K562 (cell line): Measurements from ENCODE around the gene OCA2. TPM values are rescaled to one million over a fixed set of nuclear protein-coding genes. Genes with fewer than 3 reads are reported as not detected.

Source experiments
- ATAC-seq: fragments of 200-7000 bp; cut with Tn5 transposase; 3 replicates; pipeline ENCODE4 v1.9.1; 2020; ENCODE audit warnings: moderate library complexity
- BruUV-seq: library from RNA; stranded (reverse); fragments of 400-500 nt; replicated peaks from 2 replicates; lab custom pipeline; 2021; lab: Mats Ljungman, UMichigan
- CTCF ChIA-PET: fragments of 300-600 bp; formaldehyde crosslinking; extraction: SDS; loops from one replicate; lab custom pipeline; 2021; ENCODE audit warnings: low intra/inter-chr PET ratio; lab: Yijun Ruan, JAX
- POLR2A ChIA-PET: fragments of 300-600, 350-650 bp; sonication (Branson Sonifier 250); formaldehyde crosslinking; extraction: SDS; loops from one replicate; lab custom pipeline; 2021; ENCODE audit warnings: antibody characterized with exemption, inconsistent platforms; lab: Yijun Ruan, JAX
- DNase-seq, 4 experiments: peaks; one replicate each; pipeline versions ENCODE4 v3.0.0 to v3.0.0-alpha.2; 2011 to 2018; ENCODE audit warnings: low spot score in 3 of 4, mixed read lengths in 3 of 4; ENCODE audit errors: extremely low read depth in 1 of 4
- FAIRE-seq: peaks from 2 replicates; lab custom pipeline; 2011; peaks lifted over from hg19 to GRCh38; lab: Jason Lieb, UNC
- H2AFZ ChIP-seq: 2 replicates; pipeline ENCODE4 v1.6.0; 2011; ENCODE audit warnings: low read depth, low read length, control low read depth, inconsistent platforms
- H3K27ac ChIP-seq: fragments of 200-600 bp; 3 replicates; pipeline ENCODE4 v1.8.0; 2011; ENCODE audit warnings: low read depth, mild to moderate bottlenecking, control low read depth, inconsistent platforms, low read length, moderate library complexity, mixed read lengths; ENCODE audit errors: extremely low read depth
- H3K27me3 ChIP-seq, 2 experiments: fragments of 300-600 bp in 1 of 2; 2 replicates in 1 of 2; 3 replicates in 1 of 2; pipeline versions ENCODE4 v1.6.0 to v1.8.0; 2011; ENCODE audit warnings: inconsistent platforms in 2 of 2, low read length in 2 of 2, mild to moderate bottlenecking in 1 of 2, mixed read lengths in 1 of 2, moderate library complexity in 1 of 2; ENCODE audit not compliant: control insufficient read depth in 2 of 2, insufficient read depth in 2 of 2
- H3K36me3 ChIP-seq: fragments of 300-600 bp; 3 replicates; pipeline ENCODE4 v1.8.0; 2011; ENCODE audit warnings: mild to moderate bottlenecking, low read length, inconsistent platforms; ENCODE audit not compliant: control insufficient read depth, insufficient read depth
- H3K4me1 ChIP-seq, 2 experiments: fragments of 200-600 bp in 1 of 2; replicated peaks in 1 of 2; 2 replicates in 1 of 2; 3 replicates in 1 of 2; pipeline versions ENCODE4 v1.5.1 to v1.8.0; 2011; ENCODE audit warnings: inconsistent platforms in 2 of 2, low read length in 2 of 2, mild to moderate bottlenecking in 1 of 2, mixed read lengths in 1 of 2, moderate library complexity in 1 of 2; ENCODE audit not compliant: control insufficient read depth in 2 of 2, insufficient read depth in 2 of 2
- H3K4me2 ChIP-seq: 2 replicates; pipeline ENCODE4 v1.6.1; 2011; ENCODE audit warnings: low read length, control low read depth, inconsistent platforms, mixed read lengths; ENCODE audit not compliant: insufficient read depth
- H3K4me3 ChIP-seq: fragments of 200-600 bp; sonication (generic), shearing (Covaris generic); 2 replicates; pipeline ENCODE4 v1.5.1; 2016; ENCODE audit warnings: control low read depth, inconsistent platforms
- H3K79me2 ChIP-seq: fragments of 200-600 bp; 3 replicates; pipeline ENCODE4 v1.8.0; 2011; ENCODE audit warnings: low read length, inconsistent platforms; ENCODE audit not compliant: control insufficient read depth, insufficient read depth
- H3K9ac ChIP-seq, 2 experiments: 2 replicates each; pipeline versions ENCODE4 v1.6.0 to v1.6.1; 2011; ENCODE audit warnings: low read depth in 2 of 2, low read length in 2 of 2, control low read depth in 1 of 2, inconsistent platforms in 1 of 2, mild to moderate bottlenecking in 1 of 2, mixed read lengths in 1 of 2; ENCODE audit not compliant: insufficient read depth in 1 of 2
- H3K9me1 ChIP-seq: one replicate; pipeline ENCODE4 v1.6.0; 2011; ENCODE audit warnings: inconsistent platforms, mild to moderate bottlenecking, low read length, moderate library complexity; ENCODE audit not compliant: control insufficient read depth, insufficient read depth
- H3K9me3 ChIP-seq: replicated peaks from 2 replicates; pipeline ENCODE4 v1.5.1; 2011; ENCODE audit warnings: low read depth, low read length, inconsistent platforms; ENCODE audit not compliant: control insufficient read depth, insufficient read depth
- H4K20me1 ChIP-seq: replicated peaks from 2 replicates; pipeline ENCODE4 v1.6.1; 2011; ENCODE audit warnings: low read length, inconsistent platforms, mixed read lengths; ENCODE audit not compliant: control insufficient read depth, insufficient read depth
- EHMT2 ChIP-seq: fragments of 450-650 bp; IDR thresholded peaks from 2 replicates; pipeline ENCODE4 v1.6.1; 2018; ENCODE audit warnings: antibody characterized with exemption
- FOXJ3 ChIP-seq: sonication (generic); formaldehyde crosslinking; IDR thresholded peaks from 2 replicates; pipeline ENCODE4 v1.4.0; 2020; ENCODE audit warnings: mild to moderate bottlenecking, missing genetic modification reagents
- KLF6 ChIP-seq: fragments of 250-450 bp; sonication (Bioruptor Pico); IDR thresholded peaks from 2 replicates; pipeline ENCODE4 v1.4.0; 2020; ENCODE audit warnings: mild to moderate bottlenecking, moderate library complexity, borderline replicate concordance
- NFXL1 ChIP-seq: fragments of 450-650 bp; formaldehyde crosslinking; IDR thresholded peaks from 2 replicates; pipeline ENCODE4 v1.4.0; 2021; ENCODE audit warnings: mild to moderate bottlenecking
- SAP30 ChIP-seq: fragments of 200-600 bp; sonication (generic); IDR thresholded peaks from 2 replicates; pipeline ENCODE4 v1.6.1; 2012; ENCODE audit warnings: borderline replicate concordance, low read depth, mild to moderate bottlenecking, moderate library complexity, low read length, control low read depth, inconsistent platforms; ENCODE audit not compliant: insufficient read depth, poor library complexity, severe bottlenecking
- ZBTB40 ChIP-seq, 2 experiments: fragments of 450-650 bp in 1 of 2; sonication (generic) in 1 of 2; formaldehyde crosslinking in 1 of 2; IDR thresholded peaks; 2 replicates each; pipeline versions ENCODE4 v1.7.1 to v1.9.0; 2016 to 2022; ENCODE audit warnings: inconsistent platforms in 1 of 2, mild to moderate bottlenecking in 1 of 2, missing genetic modification reagents in 1 of 2
- ZNF212 ChIP-seq: fragments of 450-650 bp; formaldehyde crosslinking; IDR thresholded peaks from 2 replicates; pipeline ENCODE4 v1.4.0; 2020; ENCODE audit warnings: mild to moderate bottlenecking
- WGBS: fragments of 100-300 bp; shearing (Covaris generic); methylation state at CpG from one replicate; pipeline ENCODE4 v1.1.6; 2016; ENCODE audit warnings: low coverage, mixed read lengths; ENCODE audit not compliant: insufficient coverage; ENCODE audit errors: missing lambda C conversion rate; 5-methylcytosine and 5-hydroxymethylcytosine counted together
- in situ Hi-C: fragments of 300-500 bp; cut with MboI; formaldehyde crosslinking; loops from 4 replicates; pipeline ENCODE4 v1.15.0; 2018; ENCODE audit warnings: inconsistent platforms, mixed read lengths
- intact Hi-C: fragments of 100-400 bp; cut with micrococcal nuclease; formaldehyde crosslinking; loops from 2 replicates; pipeline ENCODE4 v1.14.2; 2022
- polyA plus RNA-seq, 8 experiments: library from polyadenylated mRNA; depleted of rRNA in 4 of 8; stranded (reverse) in 5 of 8; unstranded in 3 of 8; fragments of >200 nt; fragmentation: Nextera tagmentation in 2 of 8; fragmentation: Illumina TruSeq in 1 of 8; extraction: Ambion mirVana in 2 of 8; extraction: Trizol in 1 of 8; gene quantifications; 2 replicates each; pipeline versions ENCODE4 v1.2.1 to v1.2.3, GENCODE V29; 2011 to 2014; ENCODE audit warnings: inconsistent platforms in 1 of 8, missing spikeins in 1 of 8
- total RNA-seq, 7 experiments: library from RNA; depleted of rRNA in 6 of 7; stranded (reverse); fragments of >200 nt in 6 of 7; fragmentation: Illumina TruSeq in 2 of 7; extraction: Trizol in 2 of 7; gene quantifications; 2 replicates each; pipeline versions ENCODE4 v1.2.1 to v1.2.3, GENCODE V29; 2011 to 2021; ENCODE audit warnings: low replicate concordance in 1 of 7
- TF ChIP-seq, protein P1 (sequence below): fragments of 250-450 bp; sonication (Bioruptor Pico); IDR thresholded peaks from 2 replicates; pipeline ENCODE4 v1.6.1; 2021; ENCODE audit warnings: mild to moderate bottlenecking

The OCA2 gene
- total and polyA plus RNA-seq, 9 of the 15 experiments (the other 6 are each of a cell fraction or from before 2014, with no cell fraction given), result 0.07 to 0.59 (median 0.17) TPM; not detected in 1

DNA sequence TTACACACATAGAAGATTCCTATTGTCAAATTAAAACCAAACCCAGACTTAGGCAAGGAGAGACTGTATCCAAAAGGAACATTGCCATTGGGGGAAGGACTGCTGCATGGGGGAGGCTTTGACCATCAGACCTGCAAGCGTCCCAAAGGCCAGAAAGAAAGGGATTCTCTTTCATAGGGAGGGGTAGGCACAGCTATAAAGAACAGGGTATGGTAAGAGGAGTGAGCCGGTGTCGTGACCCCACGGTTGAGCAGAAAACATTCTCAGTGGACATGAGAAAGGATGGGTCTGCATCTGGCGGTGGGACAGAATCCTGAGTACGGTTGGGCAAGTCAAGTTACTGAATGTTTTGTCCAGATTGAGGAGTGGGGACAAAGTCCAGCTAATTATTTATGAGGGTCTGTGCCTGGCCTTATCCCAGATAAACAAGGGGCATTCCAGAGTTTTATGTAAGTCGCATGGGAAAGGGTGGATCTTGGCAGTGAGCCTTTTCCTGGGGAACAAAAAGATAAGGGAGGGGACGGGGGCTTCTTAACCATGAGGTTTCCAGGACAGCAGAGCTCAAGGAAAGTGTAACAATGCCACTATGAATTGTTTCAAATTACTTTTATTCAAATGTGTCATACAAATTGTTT is 357.8 kb downstream of the OCA2 start:
- 2% methylated on average over 8 of the region's 8 CpGs for WGBS
- Histone ChIP-seq H3K27me3 (peaks cover 0 to 28% of the 10 kb centered on the region in 2 experiments; a peak in 1 of 5 replicates), H3K9me1 (no peaks in the 10 kb centered on the region), H3K4me1 (no peaks in the 10 kb centered on the region), H4K20me1 (no peaks in the 10 kb centered on the region), H3K9ac (no peak overlapping the region), H3K36me3 (no peaks in the 10 kb centered on the region), H3K79me2 (no peaks in the 10 kb centered on the region), H3K4me3 (no peak overlapping the region), H3K4me2 (no peak overlapping the region), H3K27ac (no peak overlapping the region), H2AFZ (no peak overlapping the region), H3K9me3 (no peaks in the 10 kb centered on the region)
- BruUV-seq, result no TSS peak
- no peak for DNase-seq
- in situ Hi-C loops, result no loop called here
- CTCF ChIA-PET, result no interaction called here
- POLR2A ChIA-PET, result no interaction called here
- FAIRE-seq, result no peak
- TF ChIP-seq FOXJ3 (CRISPR knock-in tag) (no peak), ZBTB40 (IDR thresholded peaks at IDR 0.05) (no peak), ZBTB40 (CRISPR knock-in tag; IDR thresholded peaks at IDR 0.05) (no peak), ZNF212 (CRISPR knock-in tag) (no peak), KLF6 (CRISPR knock-in tag) (no peak), SAP30 (no peak), NFXL1 (no peak), EHMT2 (no peak)
- TF ChIP-seq, protein P1, sequence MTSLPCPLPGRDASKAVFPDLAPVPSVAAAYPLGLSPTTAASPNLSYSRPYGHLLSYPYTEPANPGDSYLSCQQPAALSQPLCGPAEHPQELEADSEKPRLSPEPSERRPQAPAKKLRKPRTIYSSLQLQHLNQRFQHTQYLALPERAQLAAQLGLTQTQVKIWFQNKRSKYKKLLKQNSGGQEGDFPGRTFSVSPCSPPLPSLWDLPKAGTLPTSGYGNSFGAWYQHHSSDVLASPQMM (CRISPR knock-in tag), result no peak
- ATAC-seq, result no peak
- intact Hi-C loops, result no loop called here
